Activated naive CD8-positive, alpha-beta T cell treated with anti-CD3 and anti-CD28 coated beads, Interleukin-2, amount 50 U/mL, for 16 hours (primary cell): Measurements from ENCODE around the gene RAPGEF4.

Source experiments
- DNase-seq: peaks from one replicate; pipeline ENCODE4 v3.0.0-alpha.2; 2020; ENCODE audit warnings: low read depth, low spot score

Gene RAPGEF4

DNA sequence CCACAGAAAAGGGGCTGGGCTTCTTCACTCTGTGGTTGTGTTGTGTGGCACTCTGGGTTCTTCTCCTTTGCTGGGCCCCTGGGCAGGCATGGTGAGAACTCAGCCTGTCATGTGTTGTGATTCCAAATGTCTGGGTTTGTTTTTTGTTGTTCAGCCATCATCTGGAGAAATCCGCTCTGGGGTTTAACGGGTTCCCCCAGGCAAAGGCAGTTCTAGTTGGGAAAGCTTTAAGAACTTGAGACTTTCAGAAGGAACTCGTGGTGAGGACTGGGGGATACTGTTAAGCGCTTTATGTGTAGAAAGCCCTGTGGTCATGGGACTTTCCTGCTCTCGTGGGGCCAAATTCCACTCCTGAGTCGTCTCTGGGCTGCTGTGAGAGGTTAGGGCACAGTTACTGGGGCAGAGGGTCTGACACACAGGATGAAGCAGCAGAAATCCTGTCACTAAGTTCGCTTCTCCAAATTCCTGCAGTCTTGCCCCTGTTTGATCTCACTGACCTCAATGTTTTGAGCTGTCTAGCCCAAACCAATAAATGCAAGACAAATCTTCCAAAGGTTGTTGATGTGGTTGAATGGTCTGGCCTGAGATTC, 87.7 kb downstream of the RAPGEF4 start:
- no peak for DNase-seq

DNA sequence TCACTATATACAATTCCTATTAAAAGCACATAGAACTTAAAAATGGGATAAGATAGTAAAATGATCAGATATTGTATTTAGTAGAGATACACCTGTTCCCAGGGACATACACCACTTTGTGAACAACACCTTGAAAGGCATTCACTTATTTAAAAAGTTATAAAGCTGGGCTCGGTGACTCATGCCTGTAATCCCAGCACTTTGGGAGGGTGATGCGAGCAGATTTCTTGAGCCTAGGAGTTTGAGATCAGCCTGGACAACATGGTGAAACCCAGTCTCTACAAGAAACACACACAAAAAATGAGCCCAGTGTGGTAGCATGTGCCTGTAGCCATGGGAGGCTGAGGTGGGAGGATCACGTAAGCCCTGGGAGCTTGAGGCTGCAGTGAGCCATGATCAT, 90.9 kb downstream of the RAPGEF4 start:
- DNase-seq: no peak

DNA sequence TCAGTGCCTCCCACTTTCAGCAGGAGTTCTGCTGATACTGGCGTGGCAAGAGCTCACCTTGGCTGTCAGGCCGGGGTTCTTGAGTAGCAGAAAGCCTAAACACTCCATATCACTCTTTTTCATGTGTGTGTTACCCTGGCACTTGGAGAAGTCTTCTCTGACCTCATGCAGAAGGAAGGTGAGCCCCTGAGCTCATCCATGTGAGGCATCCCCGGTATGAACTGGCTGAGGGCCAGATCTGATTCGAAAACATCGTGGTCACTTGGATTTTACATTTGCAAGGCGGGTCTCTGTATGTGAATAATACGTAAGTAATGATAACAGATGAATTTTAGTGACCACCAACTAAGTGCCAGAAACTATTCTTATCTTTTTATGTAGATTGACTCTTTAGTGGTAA, 93.6 kb downstream of the RAPGEF4 start:
- no peak for DNase-seq

DNA sequence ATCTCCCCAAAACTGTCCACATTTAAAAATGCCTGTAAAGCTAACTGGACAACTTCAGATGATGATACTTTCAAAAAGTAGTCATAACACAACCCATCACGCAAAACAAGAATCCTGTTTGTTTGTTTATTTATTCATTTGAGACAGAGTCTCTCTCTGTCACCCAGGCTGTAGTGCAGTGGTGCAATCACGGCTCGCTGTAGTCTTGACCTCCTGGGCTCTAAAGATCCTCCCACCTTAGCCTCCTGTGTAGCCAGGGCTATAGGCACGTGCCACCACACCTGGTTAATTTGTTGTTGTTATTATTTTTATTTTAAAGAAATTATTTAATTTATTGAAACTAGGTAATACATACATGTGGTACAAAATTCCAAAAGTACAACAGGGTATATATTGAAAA, 94.8 kb downstream of the RAPGEF4 start:
- no peak for DNase-seq

DNA sequence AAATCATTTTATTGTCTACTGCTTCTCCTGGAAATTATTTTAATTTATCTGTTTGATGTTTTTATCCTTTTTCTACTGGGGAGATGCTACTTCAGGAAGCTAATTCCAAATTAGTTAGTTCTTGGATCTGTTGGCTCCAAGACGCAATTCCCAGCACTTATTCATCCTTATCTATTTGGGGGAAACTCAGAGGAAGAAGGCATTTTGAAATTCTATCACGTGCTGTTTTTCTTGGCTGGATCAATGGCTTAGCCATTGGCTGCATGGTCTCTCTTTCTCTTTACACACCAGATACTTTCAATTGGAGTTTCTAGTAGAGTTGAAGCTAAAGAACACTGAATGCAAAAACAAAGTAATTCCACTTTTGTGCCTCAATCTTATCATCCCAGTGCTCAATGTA, 98.3 kb downstream of the RAPGEF4 start:
- no peak for DNase-seq

DNA sequence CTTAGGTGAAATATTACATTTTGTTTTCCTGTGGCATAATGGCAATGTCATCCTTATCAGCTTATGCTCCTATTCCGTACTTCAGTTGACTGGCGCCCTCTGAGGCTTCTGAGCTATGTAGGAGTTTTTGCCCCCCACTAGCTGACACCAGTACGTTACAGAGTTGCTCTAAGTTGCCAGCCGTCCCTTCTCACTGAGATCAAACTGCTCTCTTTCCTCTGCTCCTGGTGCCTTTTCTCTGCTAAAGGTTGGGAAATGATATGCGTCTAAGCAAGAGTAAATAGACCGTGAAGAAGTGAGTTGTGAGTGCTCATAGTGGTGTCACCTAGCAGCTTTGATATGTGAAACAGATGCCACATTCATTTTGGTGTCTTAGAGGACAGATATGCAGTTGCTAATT, 99.2 kb downstream of the RAPGEF4 start:
- DNase-seq: no peak

DNA sequence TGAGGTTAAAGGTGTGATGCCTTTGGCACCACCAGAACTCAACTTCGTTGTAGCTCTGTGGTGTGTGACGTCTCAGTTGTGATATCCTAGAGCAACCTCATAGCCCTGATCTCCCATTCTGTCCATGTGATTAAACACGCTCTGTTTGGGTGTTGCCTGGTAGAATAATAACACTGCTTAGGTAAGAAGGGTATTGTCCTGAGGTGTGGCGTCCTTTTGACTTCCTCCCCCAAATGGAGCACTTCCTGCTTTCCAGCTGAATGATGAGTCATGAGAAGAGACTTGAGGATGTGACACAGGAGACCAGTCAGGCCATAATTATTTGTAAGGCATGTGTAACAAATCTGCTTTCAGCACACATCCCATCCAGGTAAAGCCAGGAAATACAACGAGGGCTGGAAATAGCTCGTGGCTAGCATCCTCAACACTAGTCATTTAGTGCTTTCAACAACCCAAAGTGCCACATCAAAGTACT, 100.7 kb downstream of the RAPGEF4 start:
- no peak for DNase-seq

DNA sequence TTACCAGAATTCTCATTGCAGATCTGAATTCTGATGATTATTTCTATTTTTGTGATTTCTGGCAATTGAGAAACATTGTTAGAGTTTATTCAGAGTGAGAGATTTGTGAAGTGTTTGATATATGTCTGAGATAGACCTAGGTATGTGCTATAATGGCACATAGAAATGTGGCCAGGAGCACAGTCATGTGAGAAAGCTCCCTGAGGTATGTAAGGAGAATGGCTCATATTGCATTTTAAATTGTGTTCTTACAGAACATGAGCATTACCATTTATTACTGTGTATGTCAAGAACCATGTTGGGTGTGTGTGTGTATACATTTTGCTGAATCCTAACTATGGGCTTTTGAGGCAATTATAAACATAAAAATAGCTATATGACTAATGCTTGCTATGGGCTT, 101.2 kb downstream of the RAPGEF4 start:
- no peak for DNase-seq

DNA sequence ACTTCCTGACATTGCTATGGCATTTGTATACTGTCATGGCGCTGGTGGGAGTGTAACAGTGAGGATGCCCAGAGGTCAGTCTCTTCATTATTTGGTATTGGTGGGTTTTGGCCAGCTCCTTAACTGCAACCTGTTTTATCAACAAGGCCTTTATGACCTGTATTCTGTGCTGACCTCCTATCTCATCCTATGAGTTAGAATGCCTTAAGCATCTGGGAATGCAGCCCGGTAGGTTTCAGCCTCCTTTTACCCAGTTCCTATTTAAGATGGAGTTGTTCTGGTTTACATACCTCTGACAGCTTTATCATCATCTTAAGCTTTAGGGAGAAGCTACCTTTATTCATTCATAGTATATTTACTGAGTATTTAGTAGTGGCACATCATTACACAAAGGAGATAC, 103.8 kb downstream of the RAPGEF4 start:
- DNase-seq: no peak

DNA sequence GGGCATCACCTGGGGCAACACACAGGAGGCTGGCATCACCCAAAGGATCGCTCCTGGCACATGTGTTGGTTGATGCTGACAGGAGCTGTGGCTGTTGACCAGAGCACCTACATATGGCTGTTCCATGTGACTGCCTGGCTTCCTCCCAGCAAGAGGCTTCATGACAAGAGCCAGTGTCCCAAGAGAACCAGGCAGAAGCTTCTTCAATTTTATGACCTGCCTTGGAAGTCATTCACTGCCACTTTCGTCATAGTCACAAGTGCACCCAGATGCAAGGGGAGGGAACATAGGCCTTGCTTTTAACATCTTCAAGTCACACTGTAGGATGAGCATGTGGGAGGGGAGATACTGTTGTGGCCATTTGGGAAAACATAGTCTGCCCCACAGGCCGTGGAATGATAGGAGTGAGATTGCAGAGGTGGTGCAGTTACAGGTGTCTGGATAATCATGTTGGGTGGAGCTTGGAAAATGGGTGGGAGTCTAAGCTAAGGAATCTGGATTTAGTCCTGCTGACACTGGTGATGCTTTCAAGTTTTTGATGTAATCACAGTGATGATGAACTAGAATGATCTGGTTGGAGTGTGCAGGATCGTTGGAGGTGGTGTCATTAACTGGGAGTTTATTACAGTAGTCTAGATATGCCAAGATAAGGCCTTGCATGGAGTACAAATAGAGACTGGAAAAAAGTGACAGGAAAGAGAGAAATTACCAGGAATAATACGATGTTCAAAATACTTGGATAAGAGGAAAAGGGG, 107.0 kb downstream of the RAPGEF4 start:
- no peak for DNase-seq

DNA sequence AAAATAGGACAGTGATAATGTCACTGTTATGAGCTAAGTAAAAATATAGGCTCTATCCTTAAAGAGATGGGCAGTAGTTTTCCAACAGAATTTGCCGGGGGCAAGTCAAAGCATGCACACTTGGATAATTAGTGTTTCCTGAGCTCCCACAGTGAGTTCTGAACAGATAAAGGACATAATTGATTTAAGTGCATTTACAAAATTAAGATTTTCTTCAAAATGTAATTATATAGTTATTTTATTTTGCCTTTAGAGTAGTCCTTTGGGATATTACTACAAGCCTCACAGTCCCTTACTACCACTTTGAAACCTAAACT, 107.6 kb downstream of the RAPGEF4 start:
- no peak for DNase-seq

DNA sequence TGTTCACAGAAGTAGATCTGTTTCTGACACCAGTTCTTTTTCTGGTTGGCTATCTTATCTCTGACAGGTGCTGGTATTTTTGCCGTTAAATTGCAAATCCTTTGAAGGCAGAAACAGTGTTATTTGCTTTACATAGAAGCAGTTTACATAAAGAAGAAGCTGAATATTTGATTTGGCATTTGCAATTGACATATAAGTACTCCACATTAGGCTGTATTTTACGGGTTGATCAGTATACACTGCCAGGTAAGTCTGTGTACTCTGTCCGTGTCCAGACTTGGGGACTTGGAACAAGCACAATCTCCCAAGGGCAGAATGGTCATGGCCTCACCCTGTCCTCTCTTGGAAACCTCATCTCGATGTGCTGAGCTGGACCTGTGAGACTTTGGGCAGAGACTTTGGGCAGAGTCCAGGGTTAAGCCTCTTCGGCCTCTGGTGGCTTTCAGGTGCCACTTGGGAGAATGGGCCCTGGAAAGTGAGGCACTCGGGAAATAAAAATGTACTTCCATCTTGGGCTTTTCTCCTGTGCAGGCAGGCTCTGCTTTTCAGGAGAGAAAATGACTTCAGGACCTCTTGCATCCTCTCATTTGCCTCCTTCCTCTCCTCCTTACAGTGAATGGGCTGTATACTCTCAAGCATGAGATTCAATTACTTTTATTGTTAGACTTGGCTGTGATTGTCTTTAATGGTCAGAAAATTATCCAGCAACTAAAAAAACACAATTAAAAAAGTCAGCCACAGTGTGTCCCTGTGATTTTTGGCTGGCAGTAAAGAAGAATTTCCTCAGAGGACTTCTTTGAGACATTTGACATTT, 108.5 kb downstream of the RAPGEF4 start:
- no peak for DNase-seq

DNA sequence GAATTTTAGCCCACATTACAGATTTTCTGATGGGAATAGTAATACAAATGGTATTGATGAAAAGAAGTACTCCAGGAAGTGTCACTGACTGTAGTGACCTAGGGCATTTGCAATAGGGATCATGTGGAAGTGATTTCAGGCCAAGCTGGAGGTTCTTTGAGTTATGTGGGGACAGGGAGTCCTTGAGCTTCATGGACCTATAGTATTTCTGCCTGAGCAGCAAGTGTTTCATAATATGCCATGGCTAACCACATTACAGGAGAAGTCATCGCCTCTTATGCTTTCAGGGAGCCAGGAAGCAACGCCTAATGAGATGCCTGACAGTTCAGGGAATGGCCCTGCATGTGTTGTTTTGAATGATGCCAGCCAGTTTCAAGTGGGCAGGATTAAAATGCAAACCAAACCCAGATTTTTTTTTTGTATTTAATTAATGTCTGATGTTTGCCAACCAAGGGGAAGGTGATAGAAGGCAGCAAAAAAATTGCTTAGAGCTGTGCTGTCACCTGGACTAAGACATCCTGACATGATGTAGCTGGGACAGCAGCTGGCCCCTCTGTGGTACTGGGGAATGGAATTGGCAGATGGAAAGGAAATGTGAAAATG, 109.5 kb downstream of the RAPGEF4 start:
- no peak for DNase-seq

DNA sequence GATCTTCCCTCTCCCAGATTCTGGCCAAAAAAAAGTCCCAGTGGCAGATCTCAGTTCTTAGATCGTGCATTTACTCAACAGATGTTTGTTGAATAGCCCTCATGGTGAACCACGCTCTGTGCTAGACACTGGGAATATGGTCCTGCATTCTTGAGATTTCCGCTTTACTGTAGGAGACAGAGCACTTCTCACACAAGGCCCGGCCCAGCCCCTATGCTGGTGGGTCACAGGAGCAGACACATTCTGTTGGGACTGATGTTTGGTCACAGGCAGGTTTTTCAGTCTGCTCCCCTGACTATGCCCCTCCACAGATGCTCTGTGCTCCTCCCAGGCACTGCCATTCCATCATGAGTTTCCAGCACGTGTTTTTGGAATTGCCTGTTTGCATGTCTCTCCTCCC, 110.9 kb downstream of the RAPGEF4 start:
- DNase-seq: no peak

DNA sequence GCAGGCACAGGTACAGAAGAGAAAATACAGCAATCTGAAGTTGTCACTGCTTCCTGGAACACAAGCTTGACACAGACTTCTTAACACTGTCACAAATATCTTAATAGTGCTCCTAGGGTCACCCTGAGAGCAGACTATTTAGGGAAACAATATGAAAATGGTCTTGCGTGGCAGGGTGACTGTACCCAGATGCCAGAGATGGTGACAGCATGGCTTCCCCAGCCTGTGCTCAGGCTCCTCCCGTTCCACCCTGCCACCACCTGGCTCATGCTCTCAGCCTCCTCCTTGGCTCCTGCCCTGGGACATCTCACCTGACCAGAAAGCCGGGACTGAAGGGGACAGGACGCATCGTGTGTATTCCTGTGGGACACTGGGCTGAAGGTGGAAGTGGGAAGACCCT, 111.5 kb downstream of the RAPGEF4 start:
- no peak for DNase-seq

DNA sequence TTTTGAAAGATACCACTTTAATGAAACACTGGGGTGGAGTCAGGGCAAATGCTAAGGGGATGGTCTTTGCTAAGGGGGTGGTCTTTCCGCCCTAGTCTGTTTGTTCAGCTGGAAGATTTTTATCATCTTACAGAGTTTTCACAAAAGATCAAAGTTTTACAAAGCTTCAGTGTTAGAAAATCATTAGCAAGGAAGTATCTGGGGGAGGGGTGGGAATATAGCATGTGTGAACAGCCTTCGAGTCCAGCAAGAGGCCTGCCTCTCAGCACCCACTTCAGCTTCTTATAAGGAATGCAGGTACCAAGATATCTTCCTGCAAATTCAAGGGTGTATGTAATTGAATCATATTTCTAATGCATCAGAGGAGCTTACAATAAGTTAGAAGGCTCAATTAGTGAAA, 112.9 kb downstream of the RAPGEF4 start:
- DNase-seq: no peak

DNA sequence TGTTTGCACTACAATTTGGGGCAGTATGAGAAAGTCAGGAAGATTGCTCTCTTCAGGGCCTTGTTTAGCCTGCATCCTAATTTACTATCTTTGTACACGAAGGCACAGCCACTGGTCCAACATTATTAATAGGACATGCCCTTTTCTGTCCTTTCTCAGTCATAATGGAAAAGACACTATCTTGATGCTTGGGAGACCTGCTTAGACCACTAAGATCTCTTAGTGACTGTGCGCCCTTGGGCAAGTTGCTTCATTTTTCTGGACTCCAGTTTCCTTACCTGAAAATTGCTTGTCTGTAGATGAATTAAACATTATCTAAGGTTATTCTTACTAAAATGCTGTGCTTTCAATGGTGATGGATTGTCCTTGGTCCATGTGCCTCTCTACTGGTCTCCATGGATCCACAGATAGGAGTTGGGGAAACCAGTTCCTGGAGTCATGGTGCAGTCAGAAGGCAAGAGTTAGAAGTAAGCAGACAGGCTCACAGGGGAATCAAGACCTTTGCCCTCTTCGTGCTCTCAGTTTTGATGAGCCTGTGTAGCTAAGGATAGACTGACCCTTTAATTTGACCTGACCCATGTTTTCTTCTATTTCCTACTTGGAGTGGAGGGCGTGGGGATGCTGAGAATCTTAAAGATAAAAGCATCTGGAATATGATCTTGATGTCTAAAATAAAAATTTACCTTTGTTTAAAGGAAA, 114.0 kb downstream of the RAPGEF4 start:
- no peak for DNase-seq

DNA sequence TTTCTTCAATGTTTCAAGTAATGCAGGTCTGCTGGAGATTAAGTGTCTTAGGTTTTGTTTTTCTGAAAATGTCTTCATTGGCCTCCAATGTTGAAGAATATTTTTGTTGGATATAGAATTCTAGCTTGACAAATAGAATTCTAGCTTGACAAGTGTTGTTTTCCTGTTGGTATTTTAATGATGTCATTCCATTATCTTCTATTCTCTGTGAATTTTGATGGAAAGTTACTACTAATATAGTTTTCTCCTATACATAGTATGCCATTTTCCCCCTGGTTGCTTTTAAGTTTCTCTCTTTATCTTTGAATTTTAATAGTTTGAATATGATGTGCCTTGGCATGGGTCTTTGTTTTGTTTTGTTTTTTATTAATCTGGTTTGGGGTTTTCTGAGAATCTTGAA, 119.9 kb downstream of the RAPGEF4 start:
- no peak for DNase-seq

DNA sequence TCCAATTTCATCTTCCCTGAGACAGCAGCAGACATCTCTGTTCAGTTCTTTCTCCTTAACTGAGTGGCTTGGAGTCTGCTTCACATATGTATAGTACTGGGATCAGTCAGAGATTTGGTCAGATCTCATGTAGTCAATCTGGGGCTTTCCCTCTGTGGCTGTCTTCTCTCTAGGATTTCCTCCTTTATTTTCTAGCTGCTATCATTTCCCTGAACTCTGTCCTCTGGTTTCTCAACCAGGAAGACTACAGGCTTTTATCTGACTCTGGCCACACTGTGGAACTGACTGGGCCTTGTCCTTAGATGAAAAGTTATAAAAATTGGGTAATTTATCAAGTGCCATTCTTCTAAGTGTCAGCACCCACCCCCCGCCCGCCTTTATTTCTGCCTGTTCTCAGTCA, 121.0 kb downstream of the RAPGEF4 start:
- DNase-seq: no peak

DNA sequence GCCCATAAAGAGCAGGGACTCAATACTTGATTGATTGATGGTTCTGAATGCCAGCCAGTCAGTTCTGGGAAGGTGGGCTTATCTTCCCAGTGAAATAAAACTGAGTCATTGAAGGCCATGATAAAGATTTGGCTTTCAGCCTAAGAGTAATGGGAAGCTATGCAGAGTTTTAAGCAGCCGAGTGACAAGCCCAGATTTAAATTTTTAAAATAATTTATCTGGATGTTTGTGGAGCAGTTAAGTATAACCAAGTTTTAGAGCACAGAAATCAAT, 122.8 kb downstream of the RAPGEF4 start:
- no peak for DNase-seq

DNA sequence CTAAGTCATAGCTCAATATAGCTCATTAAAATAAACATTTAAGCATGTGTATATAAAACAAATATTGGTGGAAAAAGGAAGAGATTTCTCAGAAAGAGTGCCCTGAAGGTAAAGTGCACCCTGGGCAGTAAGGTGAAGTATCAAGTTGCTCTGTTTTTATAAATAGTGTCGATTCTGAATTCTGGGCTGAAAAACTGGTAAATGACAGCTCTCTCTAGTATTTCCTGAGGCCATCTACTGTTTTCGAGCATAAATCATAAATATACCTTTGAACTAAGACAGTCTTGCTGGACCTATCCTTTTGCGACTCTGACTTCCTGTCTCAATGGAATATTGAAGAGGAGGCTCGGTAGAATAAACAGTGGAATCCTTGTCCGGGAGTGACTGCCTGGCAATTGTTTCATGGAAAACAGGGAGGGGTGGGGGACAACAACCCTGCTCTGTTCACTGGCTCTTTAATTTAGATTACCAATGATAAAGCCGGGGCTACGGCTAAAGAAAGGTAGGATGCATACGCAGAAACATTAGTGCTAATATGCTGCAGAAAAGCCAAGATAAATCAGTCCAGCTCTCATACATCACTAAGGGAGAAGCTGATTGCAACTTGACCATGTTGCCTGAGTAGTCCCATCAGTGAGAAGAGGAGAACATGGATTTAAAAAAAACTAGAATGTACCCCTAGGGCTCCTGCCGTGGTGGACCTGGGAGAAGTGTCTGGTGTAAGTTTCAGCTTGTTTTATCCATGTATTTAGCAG, 124.1 kb downstream of the RAPGEF4 start:
- DNase-seq: no peak

DNA sequence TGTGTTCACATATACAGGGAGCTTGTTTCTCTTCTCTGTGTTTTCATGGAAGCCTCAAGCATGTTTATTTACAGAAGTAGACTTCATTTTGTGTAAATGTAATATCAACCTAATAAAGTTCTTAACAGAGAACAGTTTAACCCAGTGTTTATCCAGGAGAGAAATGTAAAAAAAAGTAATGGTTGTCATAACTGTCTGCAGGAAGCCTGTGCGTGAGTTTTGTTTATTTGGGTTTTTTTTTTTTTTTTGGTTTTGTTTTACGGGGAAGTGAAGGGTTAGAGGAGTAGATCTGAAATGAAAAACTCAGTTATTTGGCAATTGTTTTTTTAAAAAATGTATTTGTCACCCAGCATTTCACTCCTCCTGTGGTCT, 124.7 kb downstream of the RAPGEF4 start:
- DNase-seq: no peak
